GM18861 (cell line): ENCODE measurements around the gene DUSP7.

Source experiments
- ATAC-seq: cut with Tn5 transposase; IDR thresholded peaks from one replicate; pipeline ENCODE4 v1.9.1; 2021; ENCODE audit not compliant: unreplicated experiment

Gene DUSP7

GRCh38 chr3:52056521-52056967, at the start of gene DUSP7:
Gene DUSP7 (minus strand): TSS chr3:52056571. CDS start chr3:52056366, 205 bp downstream.
- peak; percentile 24 for ATAC-seq

- ATAC-seq: no peak
Observed at GRCh38 chr3:52104684-52105640, 48.6 kb upstream of the DUSP7 start.

GRCh38 chr3:52102934-52103333, 46.6 kb upstream of the DUSP7 start:
- no peak for ATAC-seq

GRCh38 chr3:52099001-52099401, 42.6 kb upstream of the DUSP7 start:
- ATAC-seq: no peak

- ATAC-seq: no peak
Observed at GRCh38 chr3:52097851-52098507, 41.6 kb upstream of the DUSP7 start.

- no peak for ATAC-seq
Observed at GRCh38 chr3:52095990-52096775, 39.8 kb upstream of the DUSP7 start.

GRCh38 chr3:52094571-52095485, 38.5 kb upstream of the DUSP7 start:
- ATAC-seq: no peak

GRCh38 chr3:52093756-52094545, 37.6 kb upstream of the DUSP7 start:
- no peak for ATAC-seq

GRCh38 chr3:52092891-52093290, 36.5 kb upstream of the DUSP7 start:
- ATAC-seq: no peak

- no peak for ATAC-seq
Observed at GRCh38 chr3:52092271-52092660, 35.9 kb upstream of the DUSP7 start.

- ATAC-seq: no peak
Observed at GRCh38 chr3:52091586-52092270, 35.4 kb upstream of the DUSP7 start.

GRCh38 chr3:52090933-52091468, 34.6 kb upstream of the DUSP7 start:
- ATAC-seq: no peak

- no peak for ATAC-seq
Observed at GRCh38 chr3:52090131-52090932, 34.0 kb upstream of the DUSP7 start.

- no peak for ATAC-seq
Observed at GRCh38 chr3:52089691-52090090, 33.3 kb upstream of the DUSP7 start.

GRCh38 chr3:52088445-52089367, 32.3 kb upstream of the DUSP7 start:
- ATAC-seq: no peak

GRCh38 chr3:52087731-52088130, 31.4 kb upstream of the DUSP7 start:
- ATAC-seq: no peak
